Transverse colon (tissue), 4 donors: ENCODE measurements around the gene VCX. TPM values are rescaled to one million over a fixed set of nuclear protein-coding genes. Genes with fewer than 3 reads are reported as not detected.

Source experiments
- DNase-seq: peaks from one replicate; pipeline ENCODE4 v3.0.0-alpha.2; 2019
- H3K27ac ChIP-seq, 4 donors: fragments of 200-600 bp; sonication (generic); 2 replicates each; pipeline ENCODE4 v1.5.1; 2016 to 2018; ENCODE audit warnings: inconsistent platforms in 4 of 4
- H3K27me3 ChIP-seq: fragments of 200-600 bp; sonication (generic); 2 replicates; pipeline ENCODE4 v1.5.1; 2017; ENCODE audit warnings: inconsistent platforms
- H3K36me3 ChIP-seq, 4 donors: fragments of 200-600 bp; sonication (generic); 2 replicates each; pipeline ENCODE4 v1.5.1; 2017 to 2019; ENCODE audit warnings: inconsistent platforms in 4 of 4
- H3K4me1 ChIP-seq, 4 donors: fragments of 200-600 bp; sonication (generic); 2 replicates each; pipeline ENCODE4 v1.5.1; 2017 to 2020; ENCODE audit warnings: inconsistent platforms in 4 of 4
- H3K4me3 ChIP-seq, 4 donors: fragments of 200-600 bp; sonication (generic); 1 replicate in 1 of 4; 2 replicates in 3 of 4; pipeline versions ENCODE4 v1.5.1 to v1.6.1; 2017 to 2019; ENCODE audit warnings: inconsistent platforms in 4 of 4
- H3K9me3 ChIP-seq, 2 donors: fragments of 200-600 bp; sonication (generic); 2 replicates each; pipeline ENCODE4 v1.5.1; 2017 to 2019; ENCODE audit warnings: inconsistent platforms in 2 of 2
- CTCF ChIP-seq, 5 experiments: fragments of 200-600 bp in 3 of 5; fragments of 450-650 bp in 2 of 5; sonication (generic) in 3 of 5; IDR thresholded peaks; 1 replicate in 2 of 5; 2 replicates in 3 of 5; pipeline ENCODE4 v1.5.1; 2016 to 2017; ENCODE audit warnings: antibody characterized with exemption in 5 of 5, inconsistent platforms in 3 of 5, mild to moderate bottlenecking in 2 of 5, moderate library complexity in 1 of 5
- EP300 ChIP-seq: sonication (generic); formaldehyde crosslinking; IDR thresholded peaks from one replicate; pipeline ENCODE4 v1.6.1; 2017; ENCODE audit warnings: antibody characterized with exemption, low read depth
- POLR2A ChIP-seq: fragments of 450-650 bp; IDR thresholded peaks from one replicate; pipeline ENCODE4 v1.6.1; 2016; ENCODE audit warnings: antibody characterized with exemption, mild to moderate bottlenecking, moderate library complexity
- POLR2AphosphoS5 ChIP-seq, 3 donors: sonication (generic); formaldehyde crosslinking; IDR thresholded peaks; one replicate each; pipeline ENCODE4 v1.6.1; 2016; ENCODE audit warnings: antibody characterized with exemption in 3 of 3
- WGBS, 2 donors: methylation state at CpG; one replicate each; pipeline ENCODE4 v1.1.5; 2018; ENCODE audit warnings: low coverage in 1 of 2; 5-methylcytosine and 5-hydroxymethylcytosine counted together
- in situ Hi-C, 4 donors: fragments of 200-750 bp; cut with MboI; loops; one replicate each; pipeline versions ENCODE4 v1.15.0 to v1.15.1; 2017; ENCODE audit warnings: low sequenced_read_pairs in 3 of 4, low pct_ligation_motif_present in 1 of 4, low pct_unique_long_range_greater_than_20kb in 1 of 4
- intact Hi-C: fragments of 100-400 bp; cut with DNase I; formaldehyde crosslinking; loops from one replicate; pipeline ENCODE4 v1.15.1; 2023; ENCODE audit warnings: low total_unique reads
- total RNA-seq, 4 donors: library from RNA; depleted of rRNA; stranded (reverse); fragments of >200 nt; gene quantifications; one replicate each; pipeline ENCODE4 v1.1.0, GENCODE V29; 2016

VCX gene
- total RNA-seq, 4 donors from 2014 or later: not detected

- Histone ChIP-seq H3K9me3 (no peaks in the 10 kb centered on the region), H3K4me1 (no peaks in the 10 kb centered on the region), H3K27me3 (no peaks in the 10 kb centered on the region), H3K27ac (no peak overlapping the region), H3K4me3 (no peak overlapping the region), H3K36me3 (no peaks in the 10 kb centered on the region)
- TF ChIP-seq CTCF (IDR thresholded peaks at IDR 0.05) (no peak), EP300 (no peak), POLR2A (no peak), POLR2AphosphoS5 (IDR thresholded peaks at IDR 0.05) (no peak)
- in situ Hi-C loops: no loop called here
- 62 to 80% methylated on average over 1 to 2 of the region's 2 CpGs for WGBS, 2 donors
- intact Hi-C loops: no loop called here
- DNase-seq: no peak
Observed at GRCh38 chrX:7889680-7890079, 46.7 kb downstream of the VCX start.

GRCh38 chrX:7891928-7892327, 49.0 kb downstream of the VCX start:
- no peak for TF ChIP-seq EP300
- TF ChIP-seq POLR2A: no peak
- no peak for TF ChIP-seq POLR2AphosphoS5 (IDR thresholded peaks at IDR 0.05)
- TF ChIP-seq CTCF (IDR thresholded peaks at IDR 0.05): no peak
- no peak for DNase-seq
- H3K4me1 ChIP-seq: no peaks in the 10 kb centered on the region
- H3K27me3 ChIP-seq: no peaks in the 10 kb centered on the region
- no peaks in the 10 kb centered on the region for H3K9me3 ChIP-seq
- H3K36me3 ChIP-seq: no peaks in the 10 kb centered on the region
- 47 to 63% methylated on average over 3 to 9 of the region's 9 CpGs for WGBS, 2 donors
- no peak overlapping the region for H3K27ac ChIP-seq
- in situ Hi-C loops: no loop called here
- no peak overlapping the region for H3K4me3 ChIP-seq
- intact Hi-C loops: no loop called here

Other genes with a start within 250 kb of the VCX start
- 10 to 100 TPM in 3 of 4 donors, under 1 TPM in 1; 0.75 to 26.8 (median 17.2) TPM for gene PNPLA4, start 84.2 kb downstream of the VCX start, total RNA-seq